HCT116 (cell line): ENCODE measurements around the gene DTX1. TPM values are rescaled to one million over a fixed set of nuclear protein-coding genes. Genes with fewer than 3 reads are reported as not detected.

Experiments used
- ATAC-seq: fragments of 200-7000 bp; cut with Tn5 transposase; 2 replicates; pipeline ENCODE4 v1.9.1; 2020; ENCODE audit warnings: mild to moderate bottlenecking, moderate library complexity
- BruUV-seq: library from RNA; stranded (reverse); fragments of 400-500 nt; replicated peaks from 2 replicates; lab custom pipeline; 2021; lab: Mats Ljungman, UMichigan
- CTCF ChIA-PET: fragments of 300-600 bp; sonication (Branson Sonifier 250); formaldehyde crosslinking; loops from one replicate; lab custom pipeline; 2021; ENCODE audit warnings: antibody characterized with exemption; lab: Charles Lee
- POLR2A ChIA-PET: fragments of 300-600, 350-600 bp; sonication (Branson Sonifier 250); formaldehyde crosslinking; loops from one replicate; lab custom pipeline; 2021; ENCODE audit warnings: antibody characterized with exemption; lab: Charles Lee
- RAD21 ChIA-PET, 2 experiments: fragments of 300-600 bp; sonication (Branson Sonifier 250); formaldehyde crosslinking; loops; one replicate each; lab custom pipeline; 2023; ENCODE audit warnings: low total read pairs in 2 of 2; ENCODE audit not compliant: uncharacterized antibody in 2 of 2, unreplicated experiment in 2 of 2, low non-redundant PET in 1 of 2; lab: Charles Lee
- DNase-seq: peaks from one replicate; pipeline ENCODE4 v3.0.0-alpha.2; 2010; ENCODE audit warnings: low read depth, low spot score
- H2AFZ ChIP-seq: fragments of 200-600 bp; shearing (Covaris generic), sonication (generic); 2 replicates; pipeline ENCODE4 v1.6.1; 2017; ENCODE audit warnings: low read depth, mixed run types, mixed read lengths, antibody characterized with exemption, low read length; ENCODE audit not compliant: poor library complexity, severe bottlenecking
- H3K27ac ChIP-seq: 2 replicates; pipeline ENCODE4 v1.5.1; 2012; ENCODE audit warnings: low read depth, low read length
- H3K27me3 ChIP-seq: fragments of 200-600 bp; sonication (generic); 2 replicates; pipeline ENCODE4 v1.6.1; 2016; ENCODE audit warnings: mixed run types, low read length, mixed read lengths; ENCODE audit not compliant: insufficient read depth
- H3K36me3 ChIP-seq, 2 experiments: fragments of 200-500 bp in 1 of 2; fragments of 200-600 bp in 1 of 2; sonication (Bioruptor generic) in 1 of 2; sonication (generic) in 1 of 2; 2 replicates each; pipeline versions ENCODE4 v1.5.1 to v1.6.1; 2014 to 2016; ENCODE audit warnings: low read length in 2 of 2, inconsistent platforms in 1 of 2, mixed read lengths in 1 of 2, mixed run types in 1 of 2; ENCODE audit not compliant: insufficient read depth in 2 of 2, control insufficient read depth in 1 of 2
- H3K4me1 ChIP-seq, 2 experiments: fragments of 200-600 bp in 1 of 2; sonication (generic) in 1 of 2; 2 replicates each; pipeline versions ENCODE4 v1.5.1 to v1.6.1; 2012 to 2017; ENCODE audit warnings: low read length in 2 of 2, inconsistent platforms in 1 of 2, mild to moderate bottlenecking in 1 of 2, mixed read lengths in 1 of 2, mixed run types in 1 of 2, moderate library complexity in 1 of 2; ENCODE audit not compliant: insufficient read depth in 2 of 2, control insufficient read depth in 1 of 2
- H3K4me2 ChIP-seq: fragments of 200-600 bp; sonication (generic); 2 replicates; pipeline ENCODE4 v1.6.1; 2017; ENCODE audit warnings: mixed run types, low read length, mixed read lengths
- H3K4me3 ChIP-seq, 2 experiments: fragments of 200-600 bp in 1 of 2; sonication (generic) in 1 of 2; replicated peaks in 1 of 2; 2 replicates each; pipeline ENCODE4 v1.5.1; 2011 to 2016; ENCODE audit warnings: low read length in 2 of 2, control low read depth in 1 of 2, low read depth in 1 of 2, mild to moderate bottlenecking in 1 of 2, mixed read lengths in 1 of 2, mixed run types in 1 of 2
- H3K79me2 ChIP-seq: fragments of 200-600 bp; sonication (generic); 2 replicates; pipeline ENCODE4 v1.6.1; 2017; ENCODE audit warnings: mild to moderate bottlenecking, mixed run types, low read length, moderate library complexity, mixed read lengths; ENCODE audit not compliant: insufficient read depth
- H3K9ac ChIP-seq: fragments of 200-600 bp; sonication (generic); 2 replicates; pipeline ENCODE4 v1.6.1; 2016; ENCODE audit warnings: low read length, mixed read lengths
- H3K9me2 ChIP-seq: fragments of 200-600 bp; sonication (generic), shearing (Covaris generic); 2 replicates; pipeline ENCODE4 v1.6.1; 2017; ENCODE audit warnings: mixed run types, mild to moderate bottlenecking, moderate library complexity; ENCODE audit not compliant: insufficient read depth
- H3K9me3 ChIP-seq, 2 experiments: fragments of 200-500 bp in 1 of 2; fragments of 200-600 bp in 1 of 2; sonication (Bioruptor generic) in 1 of 2; sonication (generic) in 1 of 2; 2 replicates each; pipeline ENCODE4 v1.6.1; 2014 to 2017; ENCODE audit warnings: low read length in 2 of 2, mixed read lengths in 2 of 2, inconsistent platforms in 1 of 2, low read depth in 1 of 2, mild to moderate bottlenecking in 1 of 2, mixed run types in 1 of 2, moderate library complexity in 1 of 2; ENCODE audit not compliant: control insufficient read depth in 1 of 2, insufficient read depth in 1 of 2
- H4K20me1 ChIP-seq: fragments of 200-600 bp; sonication (generic), shearing (Covaris generic); 2 replicates; pipeline ENCODE4 v1.6.1; 2017; ENCODE audit warnings: mixed run types, mild to moderate bottlenecking, moderate library complexity; ENCODE audit not compliant: insufficient read depth
- ATF3 ChIP-seq: IDR thresholded peaks from 2 replicates; pipeline ENCODE4 v1.6.1; 2012
- CEBPB ChIP-seq: IDR thresholded peaks from 2 replicates; pipeline ENCODE4 v1.6.1; 2012; ENCODE audit warnings: low read depth
- EGR1 ChIP-seq: IDR thresholded peaks from 2 replicates; pipeline ENCODE4 v1.6.1; 2012; ENCODE audit warnings: low read depth
- EZH2phosphoT487 ChIP-seq: fragments of 200-600 bp; IDR thresholded peaks from 2 replicates; pipeline ENCODE4 v1.6.1; 2018; ENCODE audit warnings: antibody characterized with exemption, borderline replicate concordance
- FOSL1 ChIP-seq: IDR thresholded peaks from 2 replicates; pipeline ENCODE4 v1.6.1; 2012; ENCODE audit warnings: low read depth
- JUND ChIP-seq: IDR thresholded peaks from 2 replicates; pipeline ENCODE4 v1.6.1; 2012
- MAX ChIP-seq: IDR thresholded peaks from 2 replicates; pipeline ENCODE4 v1.6.1; 2012
- POLR2A ChIP-seq: IDR thresholded peaks from 2 replicates; pipeline ENCODE4 v1.7.0; 2011; ENCODE audit warnings: borderline replicate concordance; ENCODE audit not compliant: insufficient read depth, insufficient read length; ENCODE audit errors: extremely low read depth
- POLR2AphosphoS5 ChIP-seq: IDR thresholded peaks from 2 replicates; pipeline ENCODE4 v1.6.1; 2011; ENCODE audit warnings: mild to moderate bottlenecking, low read depth, low read length, moderate library complexity
- SRF ChIP-seq: IDR thresholded peaks from 2 replicates; pipeline ENCODE4 v1.6.1; 2012; ENCODE audit warnings: low read depth
- YY1 ChIP-seq: IDR thresholded peaks from 2 replicates; pipeline ENCODE4 v1.6.1; 2011; ENCODE audit warnings: low read length, low read depth, moderate library complexity, mild to moderate bottlenecking; ENCODE audit not compliant: insufficient replicate concordance; ENCODE audit errors: extremely low read depth
- ZNF274 ChIP-seq: fragments of 200-500 bp; sonication (Bioruptor generic); IDR thresholded peaks from 2 replicates; pipeline ENCODE4 v1.6.1; 2014; ENCODE audit warnings: mild to moderate bottlenecking, low read depth, low read length, inconsistent platforms
- intact Hi-C: fragments of 100-400 bp; cut with micrococcal nuclease; formaldehyde crosslinking; loops from 2 replicates; pipeline ENCODE4 v1.10.0; 2022
- total RNA-seq: library from RNA; stranded (reverse); gene quantifications from one replicate; pipeline ENCODE4 v1.2.1, GENCODE V29; 2021; ENCODE audit not compliant: unreplicated experiment

DTX1 gene
- total RNA-seq, 1 experiment from 2014 or later, result not detected

- H3K9ac ChIP-seq, result no peak overlapping the region
- no peak overlapping the region for H2AFZ ChIP-seq
- no peaks in the 10 kb centered on the region for H3K9me2 ChIP-seq
- peaks cover under 1 to 3% of the 10 kb centered on the region in 2 experiments; a peak in 3 of 4 replicates for H3K4me1 ChIP-seq
- no peaks in the 10 kb centered on the region for H4K20me1 ChIP-seq
- CTCF ChIA-PET, result interaction anchor here (0.7 kb wide), 1 partner anchor 9 kb away, joined by 3 read pairs; no protein-coding TSS in a partner anchor
- H3K36me3 ChIP-seq, result peaks cover 3 to 5% of the 10 kb centered on the region in 2 experiments; a peak in 3 of 4 replicates
- TF ChIP-seq CEBPB (no peak), YY1 (no peak), POLR2AphosphoS5 (no peak), FOSL1 (no peak), EZH2phosphoT487 (no peak), SRF (no peak), JUND (no peak), EGR1 (no peak), ATF3 (no peak), MAX (no peak), ZNF274 (no peak), POLR2A (no peak)
- no peaks in the 10 kb centered on the region for H3K27me3 ChIP-seq
- intact Hi-C loops, result no loop called here
- no peak overlapping the region for H3K4me3 ChIP-seq
- H3K4me2 ChIP-seq, result no peak overlapping the region
- DNase-seq, result no peak
- H3K9me3 ChIP-seq, result no peaks in the 10 kb centered on the region
- ATAC-seq, result no peak
- POLR2A ChIA-PET, result interaction anchor here (0.6 kb wide), 1 partner anchor 106 kb away, joined by 3 read pairs; no protein-coding TSS in a partner anchor
- BruUV-seq, result no TSS peak
- RAD21 ChIA-PET, result no interaction called here
- H3K27ac ChIP-seq, result no peak overlapping the region
- peaks cover 8% of the 10 kb centered on the region; the same call in 1 of the 2 replicates for H3K79me2 ChIP-seq
Observed at GRCh38 chr12:113128802-113129663, 72.5 kb downstream of the DTX1 start.
